ENCODE data around the gene SLC22A31. TPM values are rescaled to one million over a fixed set of nuclear protein-coding genes. Genes with fewer than 3 reads are reported as not detected.

SLC22A31 gene
- total RNA-seq, 1 experiment from 2014 or later: 6.7 TPM

GRCh38 chr16:89161763-89162713, 38.3 kb downstream of the SLC22A31 start:
- no peaks in the 10 kb centered on the region for H3K27me3 Mint-ChIP-seq (ENCODE audit: insufficient read depth, unreplicated experiment)
- intact Hi-C loops (cut with micrococcal nuclease; ENCODE audit: unreplicated experiment): loop anchor here (10.0 kb wide), 1 partner anchor 217 kb away; no protein-coding TSS in a partner anchor
- no peak for TF ChIP-seq CTCF (IDR thresholded peaks at IDR 0.05; ENCODE audit: insufficient read depth in 1 of 2, low read depth in 1 of 2, low read length in 1 of 2, severe bottlenecking in 1 of 2, unreplicated experiment in 1 of 2)
- ChIA-PET CTCF (interaction anchor here (0.6 to 1.2 kb wide), 2 partner anchors 221 to 425 kb away, joined by 3 to 4 read pairs; no protein-coding TSS in a partner anchor), POLR2A (no interaction called here)
- Histone ChIP-seq H3K4me3 (ENCODE audit: low read depth, low read length) (no peak overlapping the region), H3K27me3 (replicated peaks; ENCODE audit: control insufficient read depth, insufficient read depth, low read length) (no peaks in the 10 kb centered on the region), H3K4me1 (peaks cover 3% of the 10 kb centered on the region), H3K36me3 (ENCODE audit: control insufficient read depth, insufficient read depth, low read length) (no peaks in the 10 kb centered on the region), H3K9me3 (no peaks in the 10 kb centered on the region)
- no peaks in the 10 kb centered on the region for H3K36me3 Mint-ChIP-seq (ENCODE audit: insufficient read depth, unreplicated experiment)
- H3K4me1 Mint-ChIP-seq (ENCODE audit: low read depth, unreplicated experiment): no peaks in the 10 kb centered on the region
- BruUV-seq (replicated peaks): no TSS peak
- no peaks in the 10 kb centered on the region for H3K9me3 Mint-ChIP-seq (ENCODE audit: unreplicated experiment)
- H3K27ac Mint-ChIP-seq (ENCODE audit: unreplicated experiment): no peak overlapping the region
- no peak overlapping the region for H3K4me3 Mint-ChIP-seq (ENCODE audit: unreplicated experiment)
- DNase-seq: no peak

- Mint-ChIP-seq H3K27ac (ENCODE audit: unreplicated experiment) (no peak overlapping the region), H3K9me3 (ENCODE audit: unreplicated experiment) (no peaks in the 10 kb centered on the region), H3K36me3 (ENCODE audit: insufficient read depth, unreplicated experiment) (peaks cover under 1% of the 10 kb centered on the region), H3K4me3 (ENCODE audit: unreplicated experiment) (no peak overlapping the region), H3K4me1 (ENCODE audit: low read depth, unreplicated experiment) (no peaks in the 10 kb centered on the region), H3K27me3 (ENCODE audit: insufficient read depth, unreplicated experiment) (no peaks in the 10 kb centered on the region)
- TF ChIP-seq CTCF (IDR thresholded peaks at IDR 0.05; ENCODE audit: insufficient read depth in 1 of 2, low read depth in 1 of 2, low read length in 1 of 2, severe bottlenecking in 1 of 2, unreplicated experiment in 1 of 2): no peak
- DNase-seq: no peak
- H3K9me3 ChIP-seq: no peaks in the 10 kb centered on the region
- H3K27me3 ChIP-seq (replicated peaks; ENCODE audit: control insufficient read depth, insufficient read depth, low read length): no peaks in the 10 kb centered on the region
- no peaks in the 10 kb centered on the region for H3K4me1 ChIP-seq
- CTCF ChIA-PET: no interaction called here
- no TSS peak for BruUV-seq (replicated peaks)
- H3K4me3 ChIP-seq (ENCODE audit: low read depth, low read length): no peak overlapping the region
- no peaks in the 10 kb centered on the region for H3K36me3 ChIP-seq (ENCODE audit: control insufficient read depth, insufficient read depth, low read length)
- intact Hi-C loops (cut with micrococcal nuclease; ENCODE audit: unreplicated experiment): loop anchor here (10.0 kb wide), 1 partner anchor 216 kb away; no protein-coding TSS in a partner anchor
- POLR2A ChIA-PET: no interaction called here
Measured at GRCh38 chr16:89160977-89161701, 39.2 kb downstream of the SLC22A31 start.

- no peaks in the 10 kb centered on the region for H3K9me3 Mint-ChIP-seq (ENCODE audit: unreplicated experiment)
- ChIA-PET CTCF (interaction anchor here (0.5 kb wide), 1 partner anchor 167 kb away, joined by 5 read pairs; no protein-coding TSS in a partner anchor), POLR2A (no interaction called here)
- no peaks in the 10 kb centered on the region for H3K27me3 Mint-ChIP-seq (ENCODE audit: insufficient read depth, unreplicated experiment)
- no TSS peak for BruUV-seq (replicated peaks)
- no peaks in the 10 kb centered on the region for H3K36me3 ChIP-seq (ENCODE audit: control insufficient read depth, insufficient read depth, low read length)
- no peak overlapping the region for H3K4me3 Mint-ChIP-seq (ENCODE audit: unreplicated experiment)
- H3K27me3 ChIP-seq (replicated peaks; ENCODE audit: control insufficient read depth, insufficient read depth, low read length): no peaks in the 10 kb centered on the region
- H3K36me3 Mint-ChIP-seq (ENCODE audit: insufficient read depth, unreplicated experiment): peaks cover 13% of the 10 kb centered on the region
- DNase-seq: no peak
- no peaks in the 10 kb centered on the region for H3K4me1 ChIP-seq
- intact Hi-C loops (cut with micrococcal nuclease; ENCODE audit: unreplicated experiment): loop anchor here (10.0 kb wide), 1 partner anchor 215 kb away; no protein-coding TSS in a partner anchor
- H3K4me3 ChIP-seq (ENCODE audit: low read depth, low read length): no peak overlapping the region
- H3K9me3 ChIP-seq: no peaks in the 10 kb centered on the region
- H3K4me1 Mint-ChIP-seq (ENCODE audit: low read depth, unreplicated experiment): no peaks in the 10 kb centered on the region
- no peak overlapping the region for H3K27ac Mint-ChIP-seq (ENCODE audit: unreplicated experiment)
- no peak for TF ChIP-seq CTCF (IDR thresholded peaks at IDR 0.05; ENCODE audit: insufficient read depth in 1 of 2, low read depth in 1 of 2, low read length in 1 of 2, severe bottlenecking in 1 of 2, unreplicated experiment in 1 of 2)
Measured at GRCh38 chr16:89159850-89160354, 40.4 kb downstream of the SLC22A31 start.
